HepG2 (cell line): Measurements from ENCODE around the gene UCKL1. TPM values are rescaled to one million over a fixed set of nuclear protein-coding genes. Genes with fewer than 3 reads are reported as not detected.

Source experiments
- ADNP ChIP-seq: sonication (generic); formaldehyde crosslinking; IDR thresholded peaks from 2 replicates; pipeline ENCODE4 v1.4.0; 2020; ENCODE audit warnings: missing genetic modification reagents
- CHCHD3 ChIP-seq: sonication (generic); formaldehyde crosslinking; IDR thresholded peaks from 2 replicates; pipeline ENCODE4 v1.8.0; 2022; ENCODE audit warnings: mild to moderate bottlenecking, missing genetic modification reagents, moderate library complexity
- ERF ChIP-seq: IDR thresholded peaks from 2 replicates; pipeline ENCODE4 v1.6.1; 2018; ENCODE audit warnings: missing biosample characterization, missing genetic modification reagents
- HIVEP1 ChIP-seq: sonication (generic); formaldehyde crosslinking; IDR thresholded peaks from 2 replicates; pipeline ENCODE4 v1.4.0; 2020; ENCODE audit warnings: mild to moderate bottlenecking, missing genetic modification reagents
- KAT2B ChIP-seq: fragments of 150-350 bp; IDR thresholded peaks from 2 replicates; pipeline ENCODE4 v1.6.1; 2014; ENCODE audit warnings: low read depth, low read length, borderline replicate concordance
- KAT7 ChIP-seq: IDR thresholded peaks from 2 replicates; pipeline ENCODE4 v1.6.1; 2018; ENCODE audit warnings: borderline replicate concordance, missing compliant biosample characterization
- KDM3A ChIP-seq: IDR thresholded peaks from 2 replicates; pipeline ENCODE4 v1.6.1; 2018; ENCODE audit warnings: low read depth, missing compliant biosample characterization
- RBM22 ChIP-seq: fragments of 200-400 bp; formaldehyde crosslinking; optimal IDR thresholded peaks from 2 replicates; pipeline ENCODE3; 2017; ENCODE audit warnings: mild to moderate bottlenecking, low read length, moderate library complexity
- SRSF4 ChIP-seq: fragments of 200-400 bp; formaldehyde crosslinking; IDR thresholded peaks from one replicate; pipeline ENCODE4 v1.6.1; 2018; ENCODE audit warnings: mild to moderate bottlenecking, low read depth, low read length, moderate library complexity; ENCODE audit not compliant: poor library complexity, severe bottlenecking
- STAT5B ChIP-seq: sonication (generic); formaldehyde crosslinking; IDR thresholded peaks from 2 replicates; pipeline ENCODE4 v1.4.0; 2020; ENCODE audit warnings: missing genetic modification reagents
- THAP11 ChIP-seq: IDR thresholded peaks from 2 replicates; pipeline ENCODE4 v1.6.1; 2016; ENCODE audit warnings: missing biosample characterization, missing genetic modification reagents
- ZBTB3 ChIP-seq: sonication (generic); formaldehyde crosslinking; IDR thresholded peaks from 2 replicates; pipeline ENCODE4 v1.4.0; 2020; ENCODE audit warnings: low read depth, mild to moderate bottlenecking, moderate library complexity, missing genetic modification reagents, borderline replicate concordance
- ZMAT3 ChIP-seq: sonication (generic); formaldehyde crosslinking; conservative IDR thresholded peaks from 2 replicates; pipeline ENCODE4 v1.7.0; 2021; ENCODE audit warnings: missing genetic modification reagents
- ZNF274 ChIP-seq: sonication (generic); formaldehyde crosslinking; IDR thresholded peaks from 2 replicates; pipeline ENCODE4 v1.5.1; 2020; ENCODE audit warnings: mild to moderate bottlenecking, missing genetic modification reagents
- ZNF382 ChIP-seq: sonication (generic); formaldehyde crosslinking; IDR thresholded peaks from 2 replicates; pipeline ENCODE4 v1.5.0; 2020; ENCODE audit warnings: missing genetic modification reagents, mild to moderate bottlenecking, borderline replicate concordance
- ZNF543 ChIP-seq: sonication (generic); formaldehyde crosslinking; IDR thresholded peaks from 2 replicates; pipeline ENCODE4 v1.4.0; 2020; ENCODE audit warnings: mild to moderate bottlenecking, missing genetic modification reagents
- ZNF567 ChIP-seq: sonication (generic); formaldehyde crosslinking; IDR thresholded peaks from 2 replicates; pipeline ENCODE4 v1.8.1; 2023; ENCODE audit warnings: mild to moderate bottlenecking, missing genetic modification reagents, borderline replicate concordance
- ZNF615 ChIP-seq: sonication (generic); formaldehyde crosslinking; IDR thresholded peaks from 2 replicates; pipeline ENCODE4 v1.5.0; 2020; ENCODE audit warnings: mild to moderate bottlenecking, missing genetic modification reagents, borderline replicate concordance
- ZNF644 ChIP-seq: IDR thresholded peaks from 2 replicates; pipeline ENCODE4 v1.6.1; 2016; ENCODE audit warnings: low read depth
- ZSCAN31 ChIP-seq: sonication (generic); formaldehyde crosslinking; IDR thresholded peaks from 2 replicates; pipeline ENCODE4 v1.5.0; 2020; ENCODE audit warnings: low read depth, mild to moderate bottlenecking, missing genetic modification reagents
- polyA plus RNA-seq, 8 experiments: library from polyadenylated mRNA; depleted of rRNA in 3 of 8; stranded (reverse) in 7 of 8; unstranded in 1 of 8; fragments of >200 nt; fragmentation: Illumina TruSeq in 4 of 8; extraction: Trizol in 4 of 8; gene quantifications; 2 replicates each; pipeline versions ENCODE4 v1.2.1 to v1.2.3, GENCODE V29; 2011 to 2016; ENCODE audit warnings: low read depth in 4 of 8, missing spikeins in 1 of 8, mixed read lengths in 1 of 8; ENCODE audit not compliant: insufficient read depth in 1 of 8
- total RNA-seq, 5 experiments: library from RNA; depleted of rRNA; stranded (reverse); fragments of >200 nt; fragmentation: Illumina TruSeq; extraction: Trizol; gene quantifications; 2 replicates each; pipeline ENCODE4 v1.2.3, GENCODE V29; 2016; ENCODE audit warnings: low read depth in 1 of 5
- TF ChIP-seq, protein P1 (sequence below): sonication (generic); formaldehyde crosslinking; IDR thresholded peaks from 2 replicates; pipeline ENCODE4 v1.9.0; 2021; ENCODE audit warnings: missing genetic modification reagents, mild to moderate bottlenecking, borderline replicate concordance
- TF ChIP-seq, protein P2 (sequence below): sonication (generic); formaldehyde crosslinking; IDR thresholded peaks from 2 replicates; pipeline ENCODE4 v1.4.0; 2020; ENCODE audit warnings: missing genetic modification reagents
- TF ChIP-seq, protein P3 (sequence below): IDR thresholded peaks from 2 replicates; pipeline ENCODE4 v1.6.1; 2012; ENCODE audit warnings: low read depth, low read length, improper control_type of control experiment

Gene UCKL1
- total and polyA plus RNA-seq, 2 of the 13 experiments (the other 11 are each of a cell fraction or from before 2014, with no cell fraction given), result 50.2 to 126 TPM

DNA sequence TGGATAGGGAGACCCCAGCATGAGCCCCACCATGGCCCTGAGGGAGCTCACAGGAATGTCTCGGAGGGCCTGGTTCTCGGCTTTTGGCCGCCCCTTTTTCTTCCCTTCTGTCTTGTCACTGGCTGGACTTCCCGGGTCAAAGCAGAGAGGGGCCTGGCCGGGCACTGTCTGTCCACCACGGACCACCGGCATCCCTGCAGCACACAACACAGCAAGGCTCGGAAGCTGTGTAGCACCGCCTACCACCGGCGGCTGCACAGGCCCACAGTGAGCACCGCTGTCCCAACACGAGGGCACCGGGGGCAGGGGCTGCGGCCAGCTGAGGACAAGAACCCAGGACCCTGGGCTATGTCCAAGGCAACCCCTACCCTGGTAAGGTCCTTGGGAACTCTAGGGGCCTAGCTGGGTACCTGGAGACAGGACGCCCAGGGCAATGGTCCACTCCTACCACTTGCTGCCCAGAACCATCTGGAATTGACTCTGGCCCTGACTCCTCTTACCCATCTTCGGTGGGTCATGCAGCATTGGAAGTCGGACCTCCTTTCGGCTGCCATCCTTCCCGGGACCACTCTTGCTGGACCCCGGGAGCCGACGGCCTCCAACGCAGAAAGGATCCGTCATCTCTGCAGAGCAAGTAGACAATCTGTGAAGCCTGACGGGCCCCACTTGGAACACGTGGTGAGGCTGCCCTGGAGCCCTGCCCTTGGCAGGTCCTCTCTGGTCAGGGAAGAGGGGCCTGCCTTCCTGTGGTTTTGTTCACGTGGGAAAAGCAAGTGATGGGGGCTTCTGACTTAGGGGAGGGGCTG lies 11.3 kb upstream of the UCKL1 start (continued):
- TF ChIP-seq, protein P1, sequence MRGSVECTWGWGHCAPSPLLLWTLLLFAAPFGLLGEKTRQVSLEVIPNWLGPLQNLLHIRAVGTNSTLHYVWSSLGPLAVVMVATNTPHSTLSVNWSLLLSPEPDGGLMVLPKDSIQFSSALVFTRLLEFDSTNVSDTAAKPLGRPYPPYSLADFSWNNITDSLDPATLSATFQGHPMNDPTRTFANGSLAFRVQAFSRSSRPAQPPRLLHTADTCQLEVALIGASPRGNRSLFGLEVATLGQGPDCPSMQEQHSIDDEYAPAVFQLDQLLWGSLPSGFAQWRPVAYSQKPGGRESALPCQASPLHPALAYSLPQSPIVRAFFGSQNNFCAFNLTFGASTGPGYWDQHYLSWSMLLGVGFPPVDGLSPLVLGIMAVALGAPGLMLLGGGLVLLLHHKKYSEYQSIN (CRISPR knock-in tag), result no peak
- TF ChIP-seq ZMAT3 (CRISPR knock-in tag), result no peak
- 0 out of 2 replicates have a peak, but pooled peaks have one; percentile 67 for TF ChIP-seq CHCHD3 (CRISPR knock-in tag)
- no peak for TF ChIP-seq ZNF644 (CRISPR knock-in tag)
- TF ChIP-seq ZNF543, result no peak
- peak; percentile 92 for TF ChIP-seq RBM22
- no peak for TF ChIP-seq SRSF4
- no peak for TF ChIP-seq ZNF567 (CRISPR knock-in tag)
- no peak for TF ChIP-seq ADNP (CRISPR knock-in tag)
- TF ChIP-seq, protein P2, sequence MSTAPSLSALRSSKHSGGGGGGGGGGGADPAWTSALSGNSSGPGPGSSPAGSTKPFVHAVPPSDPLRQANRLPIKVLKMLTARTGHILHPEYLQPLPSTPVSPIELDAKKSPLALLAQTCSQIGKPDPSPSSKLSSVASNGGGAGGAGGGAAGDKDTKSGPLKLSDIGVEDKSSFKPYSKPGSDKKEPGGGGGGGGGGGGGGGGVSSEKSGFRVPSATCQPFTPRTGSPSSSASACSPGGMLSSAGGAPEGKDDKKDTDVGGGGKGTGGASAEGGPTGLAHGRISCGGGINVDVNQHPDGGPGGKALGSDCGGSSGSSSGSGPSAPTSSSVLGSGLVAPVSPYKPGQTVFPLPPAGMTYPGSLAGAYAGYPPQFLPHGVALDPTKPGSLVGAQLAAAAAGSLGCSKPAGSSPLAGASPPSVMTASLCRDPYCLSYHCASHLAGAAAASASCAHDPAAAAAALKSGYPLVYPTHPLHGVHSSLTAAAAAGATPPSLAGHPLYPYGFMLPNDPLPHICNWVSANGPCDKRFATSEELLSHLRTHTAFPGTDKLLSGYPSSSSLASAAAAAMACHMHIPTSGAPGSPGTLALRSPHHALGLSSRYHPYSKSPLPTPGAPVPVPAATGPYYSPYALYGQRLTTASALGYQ, result no peak
- no peak for TF ChIP-seq HIVEP1 (CRISPR knock-in tag)
- TF ChIP-seq KDM3A (CRISPR knock-in tag), result no peak
- TF ChIP-seq ZNF274 (CRISPR knock-in tag), result 0 out of 2 replicates have a peak, but pooled peaks have one; percentile 36
- no peak for TF ChIP-seq ZNF382 (CRISPR knock-in tag)
- TF ChIP-seq KAT7 (CRISPR knock-in tag), result no peak
- no peak for TF ChIP-seq ZSCAN31 (CRISPR knock-in tag)
- TF ChIP-seq KAT2B, result no peak
- TF ChIP-seq ERF (CRISPR knock-in tag), result 0 out of 2 replicates have a peak, but pooled peaks have one; percentile 4
- no peak for TF ChIP-seq STAT5B (CRISPR knock-in tag)
- no peak for TF ChIP-seq ZNF615 (CRISPR knock-in tag)
- no peak for TF ChIP-seq ZBTB3 (CRISPR knock-in tag)
- TF ChIP-seq, protein P3, sequence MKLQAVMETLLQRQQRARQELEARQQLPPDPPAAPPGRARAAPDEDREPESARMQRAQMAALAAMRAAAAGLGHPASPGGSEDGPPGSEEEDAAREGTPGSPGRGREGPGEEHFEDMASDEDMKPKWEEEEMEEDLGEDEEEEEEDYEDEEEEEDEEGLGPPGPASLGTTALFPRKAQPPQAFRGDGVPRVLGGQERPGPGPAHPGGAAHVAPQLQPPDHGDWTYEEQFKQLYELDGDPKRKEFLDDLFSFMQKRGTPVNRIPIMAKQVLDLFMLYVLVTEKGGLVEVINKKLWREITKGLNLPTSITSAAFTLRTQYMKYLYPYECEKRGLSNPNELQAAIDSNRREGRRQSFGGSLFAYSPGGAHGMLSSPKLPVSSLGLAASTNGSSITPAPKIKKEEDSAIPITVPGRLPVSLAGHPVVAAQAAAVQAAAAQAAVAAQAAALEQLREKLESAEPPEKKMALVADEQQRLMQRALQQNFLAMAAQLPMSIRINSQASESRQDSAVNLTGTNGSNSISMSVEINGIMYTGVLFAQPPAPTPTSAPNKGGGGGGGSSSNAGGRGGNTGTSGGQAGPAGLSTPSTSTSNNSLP, result no peak
- TF ChIP-seq THAP11 (CRISPR knock-in tag), result no peak
